Activated naive CD4-positive, alpha-beta T cell treated with anti-CD3 and anti-CD28 coated beads, Interleukin-2, amount 50 U/mL, for 72 hours (primary cell): ENCODE results near the gene MEGF10. TPM values are rescaled to one million over a fixed set of nuclear protein-coding genes. Genes with fewer than 3 reads are reported as not detected.

Experiments
- ATAC-seq, 2 donors: fragments of 150-1000 bp; cut with Tn5 transposase; 2 replicates each; pipeline ENCODE4 v1.10.0; 2021; ENCODE audit warnings: mild to moderate bottlenecking in 2 of 2, moderate library complexity in 2 of 2
- DNase-seq, 2 donors: peaks; one replicate each; pipeline ENCODE4 v3.0.0; 2021 to 2022; ENCODE audit warnings: low spot score in 2 of 2
- H3K27ac Mint-ChIP-seq, 2 donors: one replicate each; pipeline ENCODE4 v1.8.0; 2022; ENCODE audit warnings: mild to moderate bottlenecking in 2 of 2, mixed read lengths in 2 of 2
- H3K36me3 Mint-ChIP-seq, 2 donors: one replicate each; pipeline ENCODE4 v1.8.0; 2022; ENCODE audit warnings: mixed read lengths in 2 of 2
- H3K9me3 Mint-ChIP-seq, 2 donors: one replicate each; pipeline ENCODE4 v1.8.0; 2022; ENCODE audit warnings: mixed read lengths in 2 of 2
- total RNA-seq, 2 donors: library from RNA; stranded (reverse); gene quantifications; one replicate each; pipeline ENCODE4 v1.2.3, GENCODE V29; 2022

The MEGF10 gene
- total RNA-seq, 2 donors from 2014 or later = 0.07 TPM; not detected in 1

DNA sequence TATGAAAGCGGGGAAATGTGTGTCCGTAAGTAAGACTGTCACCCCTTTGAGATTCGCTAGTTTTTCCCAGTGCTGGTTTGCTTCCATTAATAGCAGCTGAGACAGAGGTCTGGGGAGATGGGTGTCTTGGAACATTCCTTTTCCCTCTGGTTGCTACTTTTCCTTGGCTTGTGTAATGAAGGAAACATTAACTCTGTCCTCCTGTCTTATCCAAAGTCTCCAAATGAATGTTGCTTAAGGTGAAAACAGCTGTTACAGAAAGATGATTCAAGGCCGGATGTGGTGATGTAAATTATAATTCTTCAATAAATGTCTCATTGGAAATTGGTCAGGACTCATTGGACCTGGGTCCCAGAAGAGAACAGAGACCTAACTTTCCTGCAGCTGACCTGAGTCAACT is 50.0 kb downstream of the MEGF10 start:
- no peak for DNase-seq
- Mint-ChIP-seq H3K36me3 (no peaks in the 10 kb centered on the region), H3K27ac (no peak overlapping the region), H3K9me3 (no peaks in the 10 kb centered on the region)
- ATAC-seq = no peak

DNA sequence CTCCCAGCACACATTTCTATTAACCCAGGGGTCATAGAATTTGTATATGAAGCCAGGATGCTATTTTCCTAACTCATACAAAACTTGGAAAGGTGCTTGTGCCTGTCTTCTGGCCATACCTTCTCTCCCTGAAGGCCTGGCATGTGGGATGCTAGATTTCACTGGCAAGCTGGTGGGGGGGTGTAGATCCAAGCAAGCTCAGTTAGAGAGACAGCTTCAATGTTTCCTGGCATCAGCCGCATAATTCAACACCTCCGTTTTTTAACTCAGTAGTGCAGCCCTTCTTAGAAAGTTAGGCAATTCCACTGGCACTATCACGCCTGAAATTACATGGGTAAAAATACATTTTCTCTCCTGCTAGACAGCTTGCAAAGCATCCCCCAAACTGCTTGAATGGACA is 51.8 kb downstream of the MEGF10 start:
- H3K27ac Mint-ChIP-seq = no peak overlapping the region
- DNase-seq (no peak), ATAC-seq (no peak)
- H3K36me3 Mint-ChIP-seq = no peaks in the 10 kb centered on the region
- no peaks in the 10 kb centered on the region for H3K9me3 Mint-ChIP-seq

DNA sequence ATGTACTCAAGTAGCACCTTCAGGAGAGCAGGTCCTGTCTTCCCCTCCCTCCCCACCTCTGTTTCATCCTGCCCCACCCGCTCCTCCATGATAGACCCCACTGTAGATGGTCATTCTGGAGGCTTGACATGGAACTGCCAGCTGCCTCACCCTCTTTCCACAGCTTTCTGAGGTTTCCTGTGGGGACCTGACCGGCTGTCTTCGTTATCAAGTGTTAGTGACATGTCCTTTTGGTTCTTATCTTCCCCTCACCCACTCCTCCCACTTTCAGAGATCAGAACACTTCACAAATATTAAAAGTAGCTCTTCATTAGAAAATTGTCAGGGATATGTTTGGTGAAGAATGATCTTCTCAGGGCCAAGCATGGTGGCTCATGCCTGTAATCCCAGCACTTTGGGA is 52.7 kb downstream of the MEGF10 start:
- no peak for DNase-seq
- ATAC-seq = no peak
- H3K9me3 Mint-ChIP-seq = no peaks in the 10 kb centered on the region
- H3K36me3 Mint-ChIP-seq = no peaks in the 10 kb centered on the region
- H3K27ac Mint-ChIP-seq = no peak overlapping the region

DNA sequence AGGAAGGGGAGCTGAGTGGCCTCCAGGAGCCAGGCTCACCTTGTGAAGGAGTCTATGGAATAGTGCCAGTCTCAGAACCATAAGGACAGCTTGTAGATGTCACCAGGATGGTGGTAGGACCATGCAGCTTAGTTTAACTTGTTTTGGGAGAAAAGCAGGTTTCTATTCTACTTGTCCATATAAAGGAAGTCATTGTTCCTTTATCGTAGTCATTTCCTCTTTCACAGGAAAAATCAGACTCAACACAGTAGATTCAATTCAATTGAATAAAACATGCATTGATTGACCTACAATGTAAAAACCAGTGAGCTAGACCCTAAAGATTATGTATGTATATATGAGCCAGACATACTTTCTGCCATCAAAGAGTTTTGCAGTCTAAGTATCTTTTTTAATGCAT is 53.3 kb downstream of the MEGF10 start:
- no peaks in the 10 kb centered on the region for H3K9me3 Mint-ChIP-seq

DNA sequence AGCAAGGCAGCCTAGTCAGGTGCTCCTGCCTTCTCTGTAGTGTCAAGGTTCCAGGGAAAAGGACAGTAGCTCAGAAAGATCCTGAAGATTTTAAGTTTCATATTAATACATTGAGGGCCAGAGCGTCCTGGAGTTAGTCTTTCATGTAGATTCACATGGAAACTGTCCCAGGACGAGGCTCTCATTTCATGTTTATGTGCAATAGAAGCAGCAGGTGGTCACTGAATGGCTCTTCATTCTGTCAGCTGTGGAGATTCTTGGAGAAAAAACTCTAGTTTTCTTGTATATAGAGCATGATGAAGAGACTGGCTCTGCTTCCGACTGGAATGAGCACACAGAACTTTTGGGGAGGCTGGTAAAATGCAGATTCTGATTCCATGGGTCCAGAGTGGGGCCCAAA is 54.3 kb downstream of the MEGF10 start:
- ATAC-seq = no peak
- Mint-ChIP-seq H3K36me3 (no peaks in the 10 kb centered on the region), H3K9me3 (no peaks in the 10 kb centered on the region), H3K27ac (no peak overlapping the region)
- DNase-seq = no peak

More for the DNA sequence above, 53.3 kb downstream of the MEGF10 start:
- Mint-ChIP-seq H3K27ac (no peak overlapping the region), H3K36me3 (no peaks in the 10 kb centered on the region)
- ATAC-seq = no peak
- DNase-seq = no peak

DNA sequence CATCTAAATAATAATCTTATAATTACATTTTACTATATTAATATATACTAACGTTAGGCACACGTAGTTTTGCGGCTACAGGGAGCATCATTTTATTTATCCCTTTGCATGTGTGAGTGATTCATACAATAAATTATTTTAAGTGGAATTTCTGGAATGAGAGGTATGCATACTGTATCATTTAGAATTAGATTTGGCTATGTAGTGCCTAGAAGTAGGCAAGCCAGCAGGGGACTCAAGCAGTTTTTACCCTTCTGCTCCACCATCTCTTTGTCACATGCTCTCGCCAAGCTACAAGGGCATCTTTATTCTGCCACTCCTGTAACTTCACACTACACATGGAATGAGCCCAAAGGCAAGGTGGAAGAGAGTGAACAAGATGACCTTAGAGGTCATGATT is 60.8 kb downstream of the MEGF10 start:
- Mint-ChIP-seq H3K27ac (no peak overlapping the region), H3K36me3 (no peaks in the 10 kb centered on the region)
- ATAC-seq = no peak

DNA sequence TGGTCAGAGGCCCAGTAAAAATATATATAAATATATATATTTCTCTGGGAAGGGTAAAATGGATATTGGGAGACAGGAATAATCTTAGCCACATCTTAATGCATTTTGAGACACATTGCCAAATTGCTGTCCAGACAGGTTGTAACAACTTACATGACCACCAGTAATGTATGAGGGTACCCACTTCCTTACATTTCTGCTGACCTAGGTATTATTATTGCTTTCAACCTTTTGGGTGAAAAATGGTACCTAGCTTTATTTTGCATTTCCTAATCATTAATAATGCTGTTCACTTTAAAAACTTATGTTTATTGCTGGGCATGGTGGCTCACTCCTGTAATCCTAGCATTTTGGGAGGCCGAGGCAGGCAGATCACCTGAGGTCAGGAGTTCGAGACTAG is 61.5 kb downstream of the MEGF10 start:
- ATAC-seq = no peak
- H3K27ac Mint-ChIP-seq = no peak overlapping the region

More for the DNA sequence above, 60.8 kb downstream of the MEGF10 start:
- no peaks in the 10 kb centered on the region for H3K9me3 Mint-ChIP-seq
- no peak for DNase-seq

DNA sequence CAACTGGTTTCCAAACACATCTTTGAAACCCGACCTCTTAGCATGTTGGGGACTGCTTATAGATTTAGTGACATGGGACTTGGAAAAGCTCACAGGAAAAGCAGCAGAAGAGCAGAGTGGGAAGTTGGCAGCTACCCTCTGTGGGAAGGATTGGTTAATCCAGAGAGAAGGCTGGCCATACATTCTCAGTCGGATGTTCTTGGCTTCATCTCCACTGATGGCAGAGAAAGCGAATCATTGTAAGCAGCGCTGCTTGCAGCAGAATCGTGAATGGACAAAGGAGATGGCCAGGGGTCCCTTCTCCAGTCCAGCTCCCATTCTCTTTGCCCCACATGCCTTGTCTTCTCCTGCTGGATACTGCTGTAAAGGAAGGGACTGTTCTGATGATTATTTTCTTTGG is 62.7 kb downstream of the MEGF10 start:
- no peaks in the 10 kb centered on the region for H3K36me3 Mint-ChIP-seq
- ATAC-seq = no peak

More for the DNA sequence above, 61.5 kb downstream of the MEGF10 start:
- no peak for DNase-seq
- Mint-ChIP-seq H3K36me3 (no peaks in the 10 kb centered on the region), H3K9me3 (no peaks in the 10 kb centered on the region)

DNA sequence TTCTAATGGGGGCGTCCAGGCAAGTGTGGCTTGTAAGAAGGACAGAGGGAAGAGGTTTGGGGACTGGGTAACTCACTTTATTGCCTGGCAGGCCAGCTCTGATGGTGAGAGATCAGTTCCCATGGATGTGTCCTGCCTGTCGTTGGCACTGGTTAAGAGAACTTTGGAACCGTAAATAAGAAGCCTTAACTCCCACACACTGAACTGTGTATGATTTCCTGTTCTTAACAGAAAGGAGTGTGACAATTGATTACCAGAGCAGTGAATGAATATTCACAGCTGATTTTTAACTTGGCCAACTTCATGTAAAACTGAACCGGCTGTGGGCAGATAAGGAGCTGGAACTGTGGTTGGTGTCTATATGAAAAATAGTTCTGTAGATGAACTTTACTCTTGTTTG is 63.2 kb downstream of the MEGF10 start:
- Mint-ChIP-seq H3K9me3 (no peaks in the 10 kb centered on the region), H3K27ac (no peak overlapping the region), H3K36me3 (no peaks in the 10 kb centered on the region)
- DNase-seq (no peak), ATAC-seq (no peak)

More for the DNA sequence above, 62.7 kb downstream of the MEGF10 start:
- DNase-seq = no peak
- Mint-ChIP-seq H3K27ac (no peak overlapping the region), H3K9me3 (no peaks in the 10 kb centered on the region)

DNA sequence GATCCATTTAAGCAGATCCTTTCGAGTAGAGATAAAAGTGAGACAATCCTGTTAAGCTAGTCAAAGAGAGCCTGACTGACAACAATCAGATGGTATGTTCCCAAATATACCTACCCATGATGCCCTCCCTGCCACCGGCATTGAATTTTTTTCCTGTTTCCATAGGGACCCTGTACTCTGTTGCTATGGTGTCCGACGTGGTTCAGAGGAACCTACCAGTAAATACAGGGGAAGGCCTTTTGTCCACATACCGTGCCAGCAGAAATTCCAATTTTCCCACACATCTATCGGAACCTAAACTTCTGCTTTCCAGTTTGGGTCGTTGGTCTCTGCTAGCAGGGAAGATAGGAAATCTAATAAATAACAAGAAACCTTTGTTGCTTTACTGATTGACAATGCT is 64.7 kb downstream of the MEGF10 start:
- H3K36me3 Mint-ChIP-seq = no peaks in the 10 kb centered on the region
- ATAC-seq (no peak), DNase-seq (no peak)
- no peak overlapping the region for H3K27ac Mint-ChIP-seq
- H3K9me3 Mint-ChIP-seq = no peaks in the 10 kb centered on the region

DNA sequence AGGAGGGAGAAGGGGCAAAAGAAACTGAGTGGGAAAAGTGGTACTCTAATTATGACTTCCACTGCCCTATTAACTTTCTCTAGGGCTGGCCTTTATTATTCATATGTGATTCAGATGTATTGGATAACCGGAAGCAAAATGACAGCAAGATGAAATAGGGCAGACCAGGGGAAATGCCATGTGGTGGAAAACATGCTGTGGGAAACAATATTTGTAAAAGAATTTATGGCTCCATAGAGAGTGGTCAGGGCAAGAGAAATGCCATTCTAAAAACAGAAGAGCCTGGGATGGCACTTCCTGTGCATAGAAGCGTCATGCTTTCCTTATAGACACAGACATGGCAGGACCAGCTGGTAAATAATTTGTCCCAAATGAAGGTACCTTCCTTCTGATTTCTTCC is 67.7 kb downstream of the MEGF10 start:
- Mint-ChIP-seq H3K27ac (no peak overlapping the region), H3K9me3 (no peaks in the 10 kb centered on the region), H3K36me3 (no peaks in the 10 kb centered on the region)
- DNase-seq (no peak), ATAC-seq (no peak)

DNA sequence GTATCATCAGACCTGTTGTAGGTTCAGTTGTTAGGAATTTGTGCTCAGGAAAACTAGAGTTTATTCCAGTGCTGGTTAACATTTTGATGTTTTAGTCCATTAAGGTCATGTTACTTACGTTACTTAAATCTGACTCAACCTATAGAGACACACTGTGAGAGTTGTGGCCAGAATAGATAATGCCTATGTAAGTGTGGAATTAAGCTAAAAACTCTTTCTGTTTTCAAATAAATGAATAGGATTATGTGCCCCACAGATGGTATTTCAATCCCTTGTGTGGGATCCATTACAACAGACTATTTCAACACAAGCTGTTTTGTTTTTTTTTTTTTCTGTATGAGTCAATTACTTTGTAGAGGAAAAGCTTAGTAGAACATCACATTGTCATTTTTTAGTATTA is 68.1 kb downstream of the MEGF10 start:
- H3K27ac Mint-ChIP-seq = no peak overlapping the region
- no peak for DNase-seq
- H3K36me3 Mint-ChIP-seq = no peaks in the 10 kb centered on the region
- H3K9me3 Mint-ChIP-seq = no peaks in the 10 kb centered on the region
- no peak for ATAC-seq

DNA sequence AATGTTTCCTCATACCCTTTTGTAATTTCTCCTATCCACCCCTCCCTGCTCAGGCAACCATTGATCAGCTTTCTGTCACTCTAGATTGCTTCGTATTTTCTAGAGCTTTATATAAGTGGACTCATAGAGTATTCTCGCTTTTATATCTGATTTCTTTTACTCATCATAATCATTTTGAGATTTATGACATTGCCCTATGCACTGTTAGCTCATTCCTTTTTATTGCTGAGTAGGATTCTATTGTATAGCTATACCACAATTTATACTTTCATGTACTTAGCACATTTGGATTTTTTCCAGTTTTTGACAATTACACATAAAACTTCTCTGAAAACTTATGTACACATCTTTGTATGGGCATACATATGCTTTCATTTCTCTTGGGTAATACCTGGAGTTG is 68.9 kb downstream of the MEGF10 start:
- Mint-ChIP-seq H3K9me3 (no peaks in the 10 kb centered on the region), H3K36me3 (no peaks in the 10 kb centered on the region), H3K27ac (no peak overlapping the region)
- DNase-seq (no peak), ATAC-seq (no peak)

DNA sequence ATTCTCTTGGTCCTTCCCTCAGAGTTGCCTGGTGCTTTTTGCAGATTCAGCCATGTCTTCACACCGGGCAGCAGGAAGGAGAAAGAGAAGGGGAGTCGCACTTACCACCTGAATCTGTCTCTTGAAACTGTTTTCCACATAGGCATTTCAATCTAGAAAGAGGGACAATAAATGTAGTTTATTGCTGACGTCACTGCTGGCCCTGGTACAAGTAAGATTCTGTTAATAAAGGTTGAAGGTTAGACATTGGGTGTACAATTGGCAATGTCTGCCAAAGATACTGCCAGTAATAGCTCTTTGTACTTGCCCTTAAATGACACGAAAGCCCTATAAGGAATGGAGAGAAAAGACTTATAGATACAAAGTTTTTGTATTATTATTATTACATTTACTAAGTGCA is 72.8 kb downstream of the MEGF10 start:
- Mint-ChIP-seq H3K36me3 (no peaks in the 10 kb centered on the region), H3K27ac (no peak overlapping the region), H3K9me3 (no peaks in the 10 kb centered on the region)
- no peak for ATAC-seq
- no peak for DNase-seq

DNA sequence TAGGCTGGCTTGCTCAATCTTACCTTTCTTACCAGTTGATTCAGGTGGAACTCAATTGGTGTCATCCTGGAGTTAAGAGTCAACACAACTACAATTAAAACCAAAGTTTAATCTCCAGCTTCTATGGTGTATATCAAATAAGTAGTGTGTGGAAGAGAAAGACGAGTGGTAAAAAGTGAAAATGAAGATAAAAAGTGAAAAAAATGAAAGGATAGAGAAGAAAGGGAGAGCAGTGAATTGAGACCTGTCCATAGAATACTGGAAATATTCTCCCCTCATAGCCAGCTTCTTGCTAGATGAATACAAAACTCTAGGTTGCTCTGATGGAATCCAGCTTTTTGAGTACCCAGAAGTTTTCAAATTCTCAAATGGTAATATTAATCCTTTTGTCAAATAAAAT is 76.4 kb downstream of the MEGF10 start:
- ATAC-seq = no peak
- Mint-ChIP-seq H3K36me3 (no peaks in the 10 kb centered on the region), H3K27ac (no peak overlapping the region)

DNA sequence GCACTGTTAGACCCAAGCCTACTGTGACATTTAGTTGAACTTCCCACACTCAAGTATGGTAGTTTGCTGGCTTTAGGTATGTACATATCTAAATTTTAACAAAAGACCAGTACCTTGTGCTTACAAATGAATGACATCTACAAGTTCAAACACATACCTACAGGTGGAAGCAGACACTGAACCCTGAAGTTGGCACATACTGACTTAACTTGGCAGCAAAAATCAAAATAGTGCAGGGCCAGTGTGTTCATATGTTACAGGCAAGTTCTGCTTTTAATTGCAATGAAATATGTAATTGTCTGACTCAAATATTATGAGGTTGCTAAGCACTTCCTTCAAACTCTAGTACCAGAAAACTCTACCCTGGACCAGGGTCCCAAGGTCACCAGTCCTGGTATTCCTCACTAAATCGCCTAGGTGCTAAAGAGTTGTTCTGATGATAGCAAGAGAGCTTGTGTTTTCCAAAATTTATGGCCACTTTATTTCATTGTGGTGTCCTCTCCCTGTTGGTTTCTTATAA is 77.4 kb downstream of the MEGF10 start:
- no peaks in the 10 kb centered on the region for H3K36me3 Mint-ChIP-seq
- H3K9me3 Mint-ChIP-seq = no peaks in the 10 kb centered on the region
- DNase-seq (no peak), ATAC-seq (no peak)
- no peak overlapping the region for H3K27ac Mint-ChIP-seq

More for the DNA sequence above, 76.4 kb downstream of the MEGF10 start:
- no peaks in the 10 kb centered on the region for H3K9me3 Mint-ChIP-seq
- DNase-seq = no peak

DNA sequence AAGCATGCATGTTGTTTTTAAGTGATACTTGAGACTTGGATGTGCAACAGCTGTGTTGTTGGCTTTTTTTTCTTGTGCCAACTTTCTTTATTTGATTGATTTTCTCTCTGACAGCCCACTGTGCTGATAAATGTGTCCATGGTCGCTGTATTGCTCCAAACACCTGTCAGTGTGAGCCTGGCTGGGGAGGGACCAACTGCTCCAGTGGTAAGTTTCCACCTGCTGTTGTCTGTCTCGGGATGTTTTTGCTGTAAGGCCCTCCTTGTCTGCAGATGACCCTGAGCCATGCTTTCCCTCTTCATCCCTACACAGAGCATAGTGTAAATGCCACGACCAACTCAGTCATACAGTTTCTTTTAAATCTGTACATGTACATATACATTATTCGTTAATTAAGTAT is 79.2 kb downstream of the MEGF10 start:
- H3K27ac Mint-ChIP-seq = no peak overlapping the region
- ATAC-seq = no peak

DNA sequence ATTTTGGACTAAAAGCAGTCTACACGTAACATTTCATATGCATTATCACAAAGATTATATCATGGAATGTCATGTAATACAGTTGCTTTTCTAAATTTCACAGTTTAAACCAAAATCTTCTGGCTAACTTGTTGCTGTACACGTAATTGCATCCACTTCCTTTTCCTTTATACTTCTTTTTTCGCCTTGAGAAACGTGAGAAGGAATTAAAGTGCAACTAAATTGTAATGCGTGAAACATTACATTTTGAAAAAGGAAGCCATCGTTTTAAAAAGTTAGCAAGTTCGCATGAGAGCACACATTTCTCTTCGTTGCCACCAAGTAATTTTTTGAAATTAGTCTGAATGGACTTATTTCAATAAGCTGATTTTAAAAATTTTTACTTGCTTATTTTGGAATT is 80.0 kb downstream of the MEGF10 start:
- Mint-ChIP-seq H3K36me3 (no peaks in the 10 kb centered on the region), H3K9me3 (no peaks in the 10 kb centered on the region), H3K27ac (no peak overlapping the region)
- no peak for ATAC-seq
- DNase-seq = no peak

More for the DNA sequence above, 79.2 kb downstream of the MEGF10 start:
- H3K9me3 Mint-ChIP-seq = no peaks in the 10 kb centered on the region
- no peak for DNase-seq
- H3K36me3 Mint-ChIP-seq = no peaks in the 10 kb centered on the region
